DOHH2 (cell line): ENCODE measurements around the gene BABAM2.

Source experiments
- H3F3A ChIP-seq: fragments of 200-600 bp; sonication (generic), shearing (Covaris generic); 2 replicates; pipeline ENCODE4 v1.6.0; 2016; ENCODE audit warnings: antibody characterized with exemption, mild to moderate bottlenecking; ENCODE audit not compliant: control insufficient read depth, insufficient read depth
- H3K27ac ChIP-seq: fragments of 200-600 bp; sonication (generic); 2 replicates; pipeline ENCODE4 v1.5.1; 2014; ENCODE audit warnings: low read depth, mild to moderate bottlenecking, low read length, moderate library complexity
- H3K27me3 ChIP-seq: fragments of 200-600 bp; sonication (generic); 2 replicates; pipeline ENCODE4 v1.6.1; 2014; ENCODE audit warnings: mild to moderate bottlenecking, low read length, mixed read lengths; ENCODE audit not compliant: control insufficient read depth
- H3K36me3 ChIP-seq: fragments of 200-600 bp; sonication (generic); 2 replicates; pipeline ENCODE4 v1.6.1; 2014; ENCODE audit warnings: mild to moderate bottlenecking, low read length, moderate library complexity, mixed read lengths; ENCODE audit not compliant: control insufficient read depth
- H3K4me1 ChIP-seq: fragments of 200-600 bp; sonication (generic); 2 replicates; pipeline ENCODE4 v1.6.1; 2014; ENCODE audit warnings: mild to moderate bottlenecking, low read length, mixed read lengths; ENCODE audit not compliant: control insufficient read depth
- H3K4me2 ChIP-seq: fragments of 200-600 bp; sonication (generic); 2 replicates; pipeline ENCODE4 v1.6.0; 2014; ENCODE audit warnings: mild to moderate bottlenecking, low read length, moderate library complexity
- H3K4me3 ChIP-seq: fragments of 200-600 bp; sonication (generic); 2 replicates; pipeline ENCODE4 v1.5.1; 2014; ENCODE audit warnings: mild to moderate bottlenecking, low read length, mixed read lengths
- H3K79me2 ChIP-seq: fragments of 200-600 bp; sonication (generic); 2 replicates; pipeline ENCODE4 v1.6.1; 2014; ENCODE audit warnings: mild to moderate bottlenecking, low read length, mixed read lengths; ENCODE audit not compliant: control insufficient read depth
- H3K9me2 ChIP-seq: fragments of 200-600 bp; sonication (generic); replicated peaks from 2 replicates; pipeline ENCODE4 v1.6.1; 2014; ENCODE audit warnings: mild to moderate bottlenecking, low read length, mixed read lengths; ENCODE audit not compliant: control insufficient read depth
- H3K9me3 ChIP-seq: fragments of 200-600 bp; sonication (generic); 2 replicates; pipeline ENCODE4 v1.6.1; 2014; ENCODE audit warnings: antibody characterized with exemption, low read length, mixed read lengths; ENCODE audit not compliant: control insufficient read depth, insufficient read depth
- H4K20me1 ChIP-seq: fragments of 200-600 bp; sonication (generic); 2 replicates; pipeline ENCODE4 v1.6.0; 2014; ENCODE audit warnings: low read depth, mild to moderate bottlenecking, antibody characterized with exemption, low read length, moderate library complexity; ENCODE audit not compliant: control insufficient read depth, insufficient read depth
- CTCF ChIP-seq: fragments of 200-600 bp; sonication (generic); IDR thresholded peaks from one replicate; pipeline ENCODE4 v1.5.1; 2014; ENCODE audit warnings: antibody characterized with exemption, mild to moderate bottlenecking, low read depth, low read length; ENCODE audit not compliant: poor library complexity, severe bottlenecking
- EZH2phosphoT487 ChIP-seq: fragments of 200-600 bp; sonication (generic); IDR thresholded peaks from 2 replicates; pipeline ENCODE4 v1.6.1; 2017; ENCODE audit warnings: borderline replicate concordance, mild to moderate bottlenecking, antibody characterized with exemption, low read length, moderate library complexity, mixed read lengths

The BABAM2 gene

GRCh38 chr2:28158791-28159190, 268.3 kb downstream of the BABAM2 start:
- Histone ChIP-seq H3F3A (no peaks in the 10 kb centered on the region), H3K9me2 (no peaks in the 10 kb centered on the region), H3K27ac (no peak overlapping the region), H3K79me2 (no peaks in the 10 kb centered on the region), H3K9me3 (peaks cover 11% of the 10 kb centered on the region; the same call in 1 of the 2 replicates), H3K4me2 (no peak overlapping the region), H3K4me3 (no peak overlapping the region), H4K20me1 (no peaks in the 10 kb centered on the region), H3K4me1 (no peaks in the 10 kb centered on the region), H3K27me3 (no peaks in the 10 kb centered on the region), H3K36me3 (no peaks in the 10 kb centered on the region)
- no peak for TF ChIP-seq CTCF

- Histone ChIP-seq H3F3A (no peaks in the 10 kb centered on the region), H3K4me2 (no peak overlapping the region), H3K4me3 (no peak overlapping the region), H3K4me1 (no peaks in the 10 kb centered on the region), H3K79me2 (no peaks in the 10 kb centered on the region), H3K36me3 (no peaks in the 10 kb centered on the region), H3K9me3 (peaks cover 1% of the 10 kb centered on the region; the same call in 1 of the 2 replicates), H4K20me1 (no peaks in the 10 kb centered on the region), H3K27me3 (no peaks in the 10 kb centered on the region), H3K9me2 (no peaks in the 10 kb centered on the region), H3K27ac (no peak overlapping the region)
- TF ChIP-seq CTCF (no peak), EZH2phosphoT487 (no peak)
Measured at GRCh38 chr2:28160986-28161425, 270.5 kb downstream of the BABAM2 start.

- no peak overlapping the region for H3K4me3 ChIP-seq
- no peaks in the 10 kb centered on the region for H3K79me2 ChIP-seq
- H3K27ac ChIP-seq, result no peak overlapping the region
- H4K20me1 ChIP-seq, result no peaks in the 10 kb centered on the region
- H3K9me3 ChIP-seq, result no peaks in the 10 kb centered on the region
- H3K9me2 ChIP-seq, result no peaks in the 10 kb centered on the region
- no peaks in the 10 kb centered on the region for H3K36me3 ChIP-seq
- no peak overlapping the region for H3K4me2 ChIP-seq
- H3K27me3 ChIP-seq, result no peaks in the 10 kb centered on the region
- TF ChIP-seq CTCF, result no peak
- TF ChIP-seq EZH2phosphoT487, result no peak
- no peaks in the 10 kb centered on the region for H3K4me1 ChIP-seq
- H3F3A ChIP-seq, result no peaks in the 10 kb centered on the region
Measured at GRCh38 chr2:28161466-28161865, 270.9 kb downstream of the BABAM2 start.

GRCh38 chr2:28162564-28162963, 272.0 kb downstream of the BABAM2 start:
- H3K36me3 ChIP-seq, result no peaks in the 10 kb centered on the region
- TF ChIP-seq EZH2phosphoT487 (no peak), CTCF (no peak)
- H3K27me3 ChIP-seq, result no peaks in the 10 kb centered on the region
- no peak overlapping the region for H3K4me2 ChIP-seq
- no peaks in the 10 kb centered on the region for H3K9me3 ChIP-seq
- H3K9me2 ChIP-seq, result no peaks in the 10 kb centered on the region
- no peaks in the 10 kb centered on the region for H3F3A ChIP-seq
- no peaks in the 10 kb centered on the region for H3K4me1 ChIP-seq
- H3K79me2 ChIP-seq, result no peaks in the 10 kb centered on the region
- no peaks in the 10 kb centered on the region for H4K20me1 ChIP-seq
- no peak overlapping the region for H3K4me3 ChIP-seq
- H3K27ac ChIP-seq, result no peak overlapping the region
